Breast epithelium (tissue), 3 donors: ENCODE measurements around the gene PTPN3.

Experiments used
- POLR2A ChIP-seq: fragments of 450-650 bp; IDR thresholded peaks from one replicate; pipeline ENCODE4 v1.6.1; 2016; ENCODE audit warnings: antibody characterized with exemption, mild to moderate bottlenecking, moderate library complexity
- POLR2AphosphoS5 ChIP-seq, 3 donors: sonication (generic); formaldehyde crosslinking; IDR thresholded peaks; one replicate each; pipeline ENCODE4 v1.6.1; 2017; ENCODE audit warnings: antibody characterized with exemption in 3 of 3
- TF ChIP-seq, protein P1 (sequence below), 3 donors: fragments of 450-650 bp; IDR thresholded peaks; one replicate each; pipeline ENCODE4 v1.5.1; 2016 to 2017; ENCODE audit warnings: antibody characterized with exemption in 3 of 3, mild to moderate bottlenecking in 3 of 3, moderate library complexity in 3 of 3

- TF ChIP-seq POLR2A, result no peak
- TF ChIP-seq, protein P1, sequence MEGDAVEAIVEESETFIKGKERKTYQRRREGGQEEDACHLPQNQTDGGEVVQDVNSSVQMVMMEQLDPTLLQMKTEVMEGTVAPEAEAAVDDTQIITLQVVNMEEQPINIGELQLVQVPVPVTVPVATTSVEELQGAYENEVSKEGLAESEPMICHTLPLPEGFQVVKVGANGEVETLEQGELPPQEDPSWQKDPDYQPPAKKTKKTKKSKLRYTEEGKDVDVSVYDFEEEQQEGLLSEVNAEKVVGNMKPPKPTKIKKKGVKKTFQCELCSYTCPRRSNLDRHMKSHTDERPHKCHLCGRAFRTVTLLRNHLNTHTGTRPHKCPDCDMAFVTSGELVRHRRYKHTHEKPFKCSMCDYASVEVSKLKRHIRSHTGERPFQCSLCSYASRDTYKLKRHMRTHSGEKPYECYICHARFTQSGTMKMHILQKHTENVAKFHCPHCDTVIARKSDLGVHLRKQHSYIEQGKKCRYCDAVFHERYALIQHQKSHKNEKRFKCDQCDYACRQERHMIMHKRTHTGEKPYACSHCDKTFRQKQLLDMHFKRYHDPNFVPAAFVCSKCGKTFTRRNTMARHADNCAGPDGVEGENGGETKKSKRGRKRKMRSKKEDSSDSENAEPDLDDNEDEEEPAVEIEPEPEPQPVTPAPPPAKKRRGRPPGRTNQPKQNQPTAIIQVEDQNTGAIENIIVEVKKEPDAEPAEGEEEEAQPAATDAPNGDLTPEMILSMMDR (IDR thresholded peaks at IDR 0.05), result no peak
- no peak for TF ChIP-seq POLR2AphosphoS5 (IDR thresholded peaks at IDR 0.05)
Observed at GRCh38 chr9:109439378-109440116, 58.6 kb downstream of the PTPN3 start.
